ENCODE measurements around the gene CHAF1A.

DNA sequence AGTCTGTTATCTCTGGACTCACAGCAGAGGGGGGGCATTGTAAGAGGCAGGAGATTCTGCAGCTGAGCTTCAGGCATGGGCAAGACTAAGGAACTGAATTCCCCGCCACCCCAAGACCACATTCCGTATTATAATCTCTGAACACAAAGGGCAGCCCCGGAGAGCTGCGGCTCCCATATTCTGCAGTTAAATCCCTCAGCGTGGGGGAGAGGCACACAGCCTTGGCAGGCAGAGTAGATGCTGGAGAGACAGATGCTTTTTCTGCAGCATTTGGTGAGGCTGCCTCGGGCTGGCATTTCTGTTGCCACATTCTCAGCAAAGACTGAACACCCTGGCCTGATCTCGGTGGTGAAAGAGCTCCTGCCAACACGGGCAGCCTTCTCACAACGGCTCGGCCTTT lies 12.9 kb downstream of the CHAF1A start:
- TF ChIP-seq EZH2phosphoT487 (IDR thresholded peaks at IDR 0.05; ENCODE audit: borderline replicate concordance, low read length) = no peak
- TF ChIP-seq, protein P1, sequence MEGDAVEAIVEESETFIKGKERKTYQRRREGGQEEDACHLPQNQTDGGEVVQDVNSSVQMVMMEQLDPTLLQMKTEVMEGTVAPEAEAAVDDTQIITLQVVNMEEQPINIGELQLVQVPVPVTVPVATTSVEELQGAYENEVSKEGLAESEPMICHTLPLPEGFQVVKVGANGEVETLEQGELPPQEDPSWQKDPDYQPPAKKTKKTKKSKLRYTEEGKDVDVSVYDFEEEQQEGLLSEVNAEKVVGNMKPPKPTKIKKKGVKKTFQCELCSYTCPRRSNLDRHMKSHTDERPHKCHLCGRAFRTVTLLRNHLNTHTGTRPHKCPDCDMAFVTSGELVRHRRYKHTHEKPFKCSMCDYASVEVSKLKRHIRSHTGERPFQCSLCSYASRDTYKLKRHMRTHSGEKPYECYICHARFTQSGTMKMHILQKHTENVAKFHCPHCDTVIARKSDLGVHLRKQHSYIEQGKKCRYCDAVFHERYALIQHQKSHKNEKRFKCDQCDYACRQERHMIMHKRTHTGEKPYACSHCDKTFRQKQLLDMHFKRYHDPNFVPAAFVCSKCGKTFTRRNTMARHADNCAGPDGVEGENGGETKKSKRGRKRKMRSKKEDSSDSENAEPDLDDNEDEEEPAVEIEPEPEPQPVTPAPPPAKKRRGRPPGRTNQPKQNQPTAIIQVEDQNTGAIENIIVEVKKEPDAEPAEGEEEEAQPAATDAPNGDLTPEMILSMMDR (IDR thresholded peaks at IDR 0.05; ENCODE audit: low read depth, low read length, poor library complexity, severe bottlenecking) = no peak
